MM.1S (cell line): ENCODE measurements around the gene ENOX1.

Source experiments
- DNase-seq: peaks from one replicate; pipeline ENCODE4 v3.0.0-alpha.2; 2015
- H2AFZ ChIP-seq: fragments of 300-600 bp; sonication (generic); 2 replicates; pipeline ENCODE4 v1.6.0; 2016; ENCODE audit warnings: antibody characterized with exemption, low read length
- H3F3A ChIP-seq: fragments of 300-600 bp; sonication (generic); 2 replicates; pipeline ENCODE4 v1.6.1; 2016; ENCODE audit warnings: mild to moderate bottlenecking, antibody characterized with exemption, low read length, moderate library complexity, mixed read lengths; ENCODE audit not compliant: insufficient read depth
- H3K27ac ChIP-seq: fragments of 300-600 bp; sonication (generic); 2 replicates; pipeline ENCODE4 v1.5.1; 2016; ENCODE audit warnings: mild to moderate bottlenecking, low read length
- H3K27me3 ChIP-seq: fragments of 300-600 bp; sonication (generic); replicated peaks from 2 replicates; pipeline ENCODE4 v1.6.0; 2016; ENCODE audit warnings: low read length; ENCODE audit not compliant: insufficient read depth
- H3K36me3 ChIP-seq: fragments of 300-600 bp; sonication (generic); replicated peaks from 2 replicates; pipeline ENCODE4 v1.6.1; 2016; ENCODE audit warnings: mild to moderate bottlenecking, low read length, mixed read lengths; ENCODE audit not compliant: insufficient read depth
- H3K4me1 ChIP-seq: fragments of 300-600 bp; sonication (generic); 2 replicates; pipeline ENCODE4 v1.6.1; 2016; ENCODE audit warnings: low read length, mixed read lengths
- H3K4me2 ChIP-seq: fragments of 300-600 bp; sonication (generic); 2 replicates; pipeline ENCODE4 v1.6.0; 2016; ENCODE audit warnings: low read depth, low read length
- H3K4me3 ChIP-seq: fragments of 300-600 bp; sonication (generic); 2 replicates; pipeline ENCODE4 v1.5.1; 2016; ENCODE audit warnings: low read length, mixed read lengths
- H3K79me2 ChIP-seq: fragments of 300-600 bp; sonication (generic); 2 replicates; pipeline ENCODE4 v1.6.1; 2016; ENCODE audit warnings: mixed run types, low read length, mixed read lengths
- H3K9ac ChIP-seq: fragments of 300-600 bp; sonication (generic); 2 replicates; pipeline ENCODE4 v1.6.1; 2016; ENCODE audit warnings: low read length, mixed read lengths
- H3K9me2 ChIP-seq: fragments of 300-600 bp; sonication (generic); replicated peaks from 2 replicates; pipeline ENCODE4 v1.6.1; 2016; ENCODE audit warnings: mild to moderate bottlenecking, low read length, mixed read lengths; ENCODE audit not compliant: insufficient read depth
- H3K9me3 ChIP-seq: fragments of 300-600 bp; sonication (generic); replicated peaks from 2 replicates; pipeline ENCODE4 v1.6.1; 2016; ENCODE audit warnings: mild to moderate bottlenecking, low read length, mixed read lengths; ENCODE audit not compliant: insufficient read depth
- H4K20me1 ChIP-seq: fragments of 300-600 bp; sonication (generic); 2 replicates; pipeline ENCODE4 v1.6.1; 2016; ENCODE audit warnings: mild to moderate bottlenecking, low read length, moderate library complexity, mixed read lengths; ENCODE audit not compliant: insufficient read depth
- CTCF ChIP-seq: fragments of 300-600 bp; sonication (generic); IDR thresholded peaks from 2 replicates; pipeline ENCODE4 v1.5.1; 2016; ENCODE audit warnings: antibody characterized with exemption, low read length, mixed read lengths
- EZH2 ChIP-seq: fragments of 300-600 bp; sonication (generic); optimal IDR thresholded peaks from 2 replicates; pipeline ENCODE3; 2017; ENCODE audit warnings: low read depth, mild to moderate bottlenecking, antibody characterized with exemption, low read length, mixed read lengths
- EZH2phosphoT487 ChIP-seq: fragments of 300-600 bp; sonication (generic); IDR thresholded peaks from 2 replicates; pipeline ENCODE4 v1.6.1; 2018; ENCODE audit warnings: antibody characterized with exemption, low read length

The ENOX1 gene

DNA sequence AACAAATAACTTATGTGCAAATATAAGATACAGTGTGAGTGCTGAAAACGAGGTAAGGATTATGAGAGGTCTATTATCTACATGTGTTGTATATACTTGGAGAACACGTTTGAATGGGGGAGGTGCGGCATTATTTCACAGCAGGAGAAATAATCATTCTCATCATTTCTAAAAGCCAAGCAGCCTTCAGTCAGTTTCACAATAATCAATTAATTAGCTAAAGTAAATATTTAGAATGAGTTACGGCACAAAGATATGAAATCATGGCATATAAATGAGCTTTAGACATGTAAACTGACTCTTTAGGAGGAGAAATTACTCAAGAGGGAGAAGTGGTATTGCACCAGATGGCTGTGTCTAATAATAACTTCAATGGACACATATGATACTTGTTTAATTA, 396.8 kb downstream of the ENOX1 start:
- no peaks in the 10 kb centered on the region for H3K27me3 ChIP-seq
- no peak for DNase-seq
- H3K4me2 ChIP-seq: peak overlapping the region; percentile 63
- H3K9me2 ChIP-seq: no peaks in the 10 kb centered on the region
- H3K27ac ChIP-seq: peak overlapping the region; percentile 62; the same call in 1 of the 2 replicates
- no peak overlapping the region for H3K9ac ChIP-seq
- H3K9me3 ChIP-seq: no peaks in the 10 kb centered on the region
- H3K4me1 ChIP-seq: peaks cover 37% of the 10 kb centered on the region
- H3K4me3 ChIP-seq: peak overlapping the region; percentile 31; the same call in 1 of the 2 replicates
- no peaks in the 10 kb centered on the region for H3F3A ChIP-seq
- TF ChIP-seq CTCF: no peak
- TF ChIP-seq EZH2: no peak
- TF ChIP-seq EZH2phosphoT487: no peak
- no peak overlapping the region for H2AFZ ChIP-seq
- no peaks in the 10 kb centered on the region for H3K79me2 ChIP-seq
- no peaks in the 10 kb centered on the region for H4K20me1 ChIP-seq
- no peaks in the 10 kb centered on the region for H3K36me3 ChIP-seq

GRCh38 chr13:43389573-43389972, 397.2 kb downstream of the ENOX1 start:
- H3K4me2 ChIP-seq: peak overlapping the region; percentile 63
- TF ChIP-seq EZH2phosphoT487 (no peak), EZH2 (no peak), CTCF (no peak)
- no peaks in the 10 kb centered on the region for H3K36me3 ChIP-seq
- H3K27ac ChIP-seq: no peak overlapping the region; the same call in 1 of the 2 replicates
- no peaks in the 10 kb centered on the region for H3K79me2 ChIP-seq
- no peak overlapping the region for H3K9ac ChIP-seq
- no peaks in the 10 kb centered on the region for H3K27me3 ChIP-seq
- DNase-seq: no peak
- peaks cover 37% of the 10 kb centered on the region for H3K4me1 ChIP-seq
- no peaks in the 10 kb centered on the region for H3K9me2 ChIP-seq
- no peaks in the 10 kb centered on the region for H3F3A ChIP-seq
- H4K20me1 ChIP-seq: no peaks in the 10 kb centered on the region
- H3K4me3 ChIP-seq: no peak overlapping the region
- H2AFZ ChIP-seq: no peak overlapping the region
- no peaks in the 10 kb centered on the region for H3K9me3 ChIP-seq

DNA sequence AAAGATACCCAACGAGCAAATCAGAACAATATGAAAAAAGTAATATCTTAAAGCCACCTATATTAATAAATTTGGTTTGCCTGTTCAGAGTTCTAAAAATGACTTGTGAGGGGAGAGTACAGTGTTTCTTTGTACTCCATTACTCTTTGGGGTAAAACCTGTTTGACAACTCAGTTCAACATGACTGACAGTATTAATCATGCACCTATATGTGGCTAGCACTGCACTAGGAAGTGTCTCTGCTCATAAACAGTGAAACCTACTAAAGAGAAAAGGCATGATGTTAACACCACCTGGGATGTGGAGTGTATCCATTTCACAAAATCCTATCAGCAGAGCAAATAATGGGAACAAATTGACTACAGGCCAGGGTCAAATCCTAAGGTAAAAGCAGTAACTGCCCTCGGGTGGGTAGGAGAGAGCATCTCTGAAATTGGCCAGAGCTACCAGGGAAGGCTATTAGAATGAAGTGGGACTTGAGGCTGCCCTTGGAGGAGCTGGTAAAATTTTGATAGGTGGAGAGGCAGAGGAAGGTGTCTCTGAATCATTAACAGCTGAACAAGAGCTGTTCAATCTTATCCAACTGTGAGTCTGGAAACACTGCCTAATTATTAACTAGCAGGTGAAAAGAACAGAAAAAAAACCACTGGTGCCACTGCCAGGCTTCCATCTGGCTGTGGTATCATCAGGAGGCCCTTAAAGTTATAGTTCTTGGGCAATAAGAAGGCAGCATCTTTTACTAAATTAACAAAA, 398.3 kb downstream of the ENOX1 start:
- Histone ChIP-seq H3K27me3 (no peaks in the 10 kb centered on the region), H3K9me2 (no peaks in the 10 kb centered on the region), H3K4me1 (peaks cover 37% of the 10 kb centered on the region), H3K79me2 (no peaks in the 10 kb centered on the region), H3K4me2 (no peak overlapping the region), H3K36me3 (no peaks in the 10 kb centered on the region), H4K20me1 (no peaks in the 10 kb centered on the region), H3F3A (no peaks in the 10 kb centered on the region), H3K27ac (no peak overlapping the region), H3K4me3 (no peak overlapping the region), H3K9me3 (no peaks in the 10 kb centered on the region), H2AFZ (no peak overlapping the region), H3K9ac (no peak overlapping the region)
- TF ChIP-seq EZH2phosphoT487 (no peak), EZH2 (no peak), CTCF (no peak)
- no peak for DNase-seq
